Activated CD4-positive, alpha-beta T cell treated with anti-CD3 and anti-CD28 coated beads, Interleukin-2, amount 10 ng/mL, durations not matched to agents 24 days and 14 days (primary cell): ENCODE measurements around the gene VLDLR. TPM values are rescaled to one million over a fixed set of nuclear protein-coding genes. Genes with fewer than 3 reads are reported as not detected.
A peak's percentile ranks its signal among the peaks of the same experiment; 100 is the strongest.

Experiments
- DNase-seq: peaks from one replicate; pipeline ENCODE4 v3.0.0; 2022
- H3K27ac Mint-ChIP-seq: one replicate; pipeline ENCODE4 v1.8.0; 2022; ENCODE audit warnings: mild to moderate bottlenecking, mixed read lengths
- H3K27me3 Mint-ChIP-seq: one replicate; pipeline ENCODE4 v1.8.0; 2022; ENCODE audit warnings: mixed read lengths
- H3K36me3 Mint-ChIP-seq: one replicate; pipeline ENCODE4 v1.8.0; 2022; ENCODE audit warnings: low read depth, mild to moderate bottlenecking, mixed read lengths
- H3K4me1 Mint-ChIP-seq: one replicate; pipeline ENCODE4 v1.8.0; 2021; ENCODE audit warnings: mixed read lengths
- H3K4me3 Mint-ChIP-seq: one replicate; pipeline ENCODE4 v1.8.0; 2022; ENCODE audit warnings: mild to moderate bottlenecking, moderate library complexity, mixed read lengths
- H3K9me3 Mint-ChIP-seq: one replicate; pipeline ENCODE4 v1.8.0; 2021; ENCODE audit warnings: mixed read lengths
- intact Hi-C: fragments of 100-400 bp; cut with micrococcal nuclease; formaldehyde crosslinking; loops from one replicate; pipeline ENCODE4 v1.15.1; 2023
- total RNA-seq: library from RNA; stranded (reverse); gene quantifications from 2 replicates; pipeline ENCODE4 v1.2.3, GENCODE V29; 2022

Gene VLDLR
- 6.4 and 7.3 TPM in 2 replicates for total RNA-seq

- Mint-ChIP-seq H3K36me3 (peaks cover 8% of the 10 kb centered on the region), H3K4me1 (peaks cover 16% of the 10 kb centered on the region), H3K9me3 (peaks cover 6% of the 10 kb centered on the region), H3K4me3 (peak within 1 kb of the TSS; percentile 96), H3K27me3 (peaks cover 45% of the 10 kb centered on the region), H3K27ac (peak within 1 kb of the TSS; percentile 86)
- DNase-seq, result peak; percentile 82
- intact Hi-C loops, result loop anchor here (1.0 to 10.0 kb wide), 8 partner anchors 17 to 745 kb away; partner anchors contain the start of genes PUM3 and SMARCA2
Measured at GRCh38 chr9:2621722-2622460, at the start of gene VLDLR. TSS of gene VLDLR (plus strand) at chr9:2621787. CDS start at chr9:2622190, 403 bp downstream.

- intact Hi-C loops, result no loop called here
- Mint-ChIP-seq H3K9me3 (no peaks in the 10 kb centered on the region), H3K27me3 (peaks cover 7% of the 10 kb centered on the region), H3K27ac (no peak overlapping the region), H3K4me1 (no peaks in the 10 kb centered on the region), H3K4me3 (no peak overlapping the region), H3K36me3 (no peaks in the 10 kb centered on the region)
- no peak for DNase-seq
Measured at GRCh38 chr9:2574203-2574602, 47.4 kb upstream of the VLDLR start.

GRCh38 chr9:2576631-2577030, 45.0 kb upstream of the VLDLR start:
- H3K27ac Mint-ChIP-seq, result no peak overlapping the region

GRCh38 chr9:2583308-2584013, 38.1 kb upstream of the VLDLR start:
- H3K27me3 Mint-ChIP-seq, result peaks cover 6% of the 10 kb centered on the region
- intact Hi-C loops, result no loop called here
- no peak overlapping the region for H3K4me3 Mint-ChIP-seq
- no peak for DNase-seq
- no peaks in the 10 kb centered on the region for H3K36me3 Mint-ChIP-seq
- no peaks in the 10 kb centered on the region for H3K9me3 Mint-ChIP-seq
- H3K4me1 Mint-ChIP-seq, result no peaks in the 10 kb centered on the region
- H3K27ac Mint-ChIP-seq, result no peak overlapping the region

More at GRCh38 chr9:2576631-2577030, 45.0 kb upstream of the VLDLR start:
- DNase-seq, result no peak
- Mint-ChIP-seq H3K27me3 (peaks cover 7% of the 10 kb centered on the region), H3K4me3 (no peak overlapping the region), H3K36me3 (no peaks in the 10 kb centered on the region), H3K9me3 (no peaks in the 10 kb centered on the region), H3K4me1 (no peaks in the 10 kb centered on the region)
- intact Hi-C loops, result no loop called here

- peaks cover 13% of the 10 kb centered on the region for H3K9me3 Mint-ChIP-seq
- H3K27me3 Mint-ChIP-seq, result peaks cover 4% of the 10 kb centered on the region
- H3K4me1 Mint-ChIP-seq, result no peaks in the 10 kb centered on the region
- DNase-seq, result no peak
- no peak overlapping the region for H3K4me3 Mint-ChIP-seq
- H3K27ac Mint-ChIP-seq, result no peak overlapping the region
- H3K36me3 Mint-ChIP-seq, result no peaks in the 10 kb centered on the region
- intact Hi-C loops, result no loop called here
Measured at GRCh38 chr9:2591967-2592366, 29.6 kb upstream of the VLDLR start.

- no peaks in the 10 kb centered on the region for H3K36me3 Mint-ChIP-seq
- intact Hi-C loops, result no loop called here
- no peak overlapping the region for H3K27ac Mint-ChIP-seq
- no peak for DNase-seq
- H3K9me3 Mint-ChIP-seq, result peaks cover 13% of the 10 kb centered on the region
- H3K27me3 Mint-ChIP-seq, result peaks cover 9% of the 10 kb centered on the region
- no peaks in the 10 kb centered on the region for H3K4me1 Mint-ChIP-seq
- no peak overlapping the region for H3K4me3 Mint-ChIP-seq
Measured at GRCh38 chr9:2593744-2594143, 27.8 kb upstream of the VLDLR start.

- intact Hi-C loops, result no loop called here
- Mint-ChIP-seq H3K27ac (no peak overlapping the region), H3K4me1 (no peaks in the 10 kb centered on the region), H3K9me3 (peaks cover 10% of the 10 kb centered on the region), H3K4me3 (no peak overlapping the region), H3K27me3 (peaks cover 17% of the 10 kb centered on the region), H3K36me3 (no peaks in the 10 kb centered on the region)
- DNase-seq, result no peak
Measured at GRCh38 chr9:2595973-2596372, 25.6 kb upstream of the VLDLR start.

GRCh38 chr9:2597483-2597882, 24.1 kb upstream of the VLDLR start:
- intact Hi-C loops, result no loop called here
- Mint-ChIP-seq H3K4me3 (no peak overlapping the region), H3K27ac (no peak overlapping the region), H3K9me3 (peaks cover 6% of the 10 kb centered on the region), H3K27me3 (peaks cover 21% of the 10 kb centered on the region), H3K36me3 (no peaks in the 10 kb centered on the region), H3K4me1 (no peaks in the 10 kb centered on the region)
- DNase-seq, result no peak

GRCh38 chr9:2599896-2600295, 21.7 kb upstream of the VLDLR start:
- Mint-ChIP-seq H3K4me3 (no peak overlapping the region), H3K36me3 (no peaks in the 10 kb centered on the region), H3K27ac (no peak overlapping the region), H3K9me3 (no peaks in the 10 kb centered on the region), H3K4me1 (no peaks in the 10 kb centered on the region), H3K27me3 (peaks cover 25% of the 10 kb centered on the region)
- intact Hi-C loops, result no loop called here
- no peak for DNase-seq

GRCh38 chr9:2600307-2600706, 21.3 kb upstream of the VLDLR start:
- Mint-ChIP-seq H3K9me3 (no peaks in the 10 kb centered on the region), H3K27ac (no peak overlapping the region), H3K4me3 (no peak overlapping the region), H3K4me1 (no peaks in the 10 kb centered on the region), H3K36me3 (no peaks in the 10 kb centered on the region), H3K27me3 (peaks cover 25% of the 10 kb centered on the region)
- intact Hi-C loops, result no loop called here
- DNase-seq, result no peak

GRCh38 chr9:2601785-2602378, 19.7 kb upstream of the VLDLR start:
- Mint-ChIP-seq H3K36me3 (no peaks in the 10 kb centered on the region), H3K9me3 (no peaks in the 10 kb centered on the region), H3K4me3 (no peak overlapping the region), H3K27me3 (peaks cover 31% of the 10 kb centered on the region), H3K27ac (no peak overlapping the region), H3K4me1 (no peaks in the 10 kb centered on the region)
- intact Hi-C loops, result no loop called here
- DNase-seq, result no peak

- Mint-ChIP-seq H3K4me3 (no peak overlapping the region), H3K27ac (no peak overlapping the region), H3K9me3 (no peaks in the 10 kb centered on the region), H3K27me3 (peaks cover 29% of the 10 kb centered on the region), H3K4me1 (no peaks in the 10 kb centered on the region), H3K36me3 (no peaks in the 10 kb centered on the region)
- no peak for DNase-seq
- intact Hi-C loops, result no loop called here
Measured at GRCh38 chr9:2602704-2603116, 18.9 kb upstream of the VLDLR start.

- Mint-ChIP-seq H3K9me3 (no peaks in the 10 kb centered on the region), H3K27ac (no peak overlapping the region), H3K4me1 (no peaks in the 10 kb centered on the region), H3K36me3 (no peaks in the 10 kb centered on the region), H3K27me3 (peaks cover 27% of the 10 kb centered on the region), H3K4me3 (no peak overlapping the region)
- intact Hi-C loops, result no loop called here
- DNase-seq, result no peak
Measured at GRCh38 chr9:2603621-2604020, 18.0 kb upstream of the VLDLR start.

GRCh38 chr9:2605246-2605645, 16.3 kb upstream of the VLDLR start:
- Mint-ChIP-seq H3K36me3 (no peaks in the 10 kb centered on the region), H3K4me3 (no peak overlapping the region), H3K27ac (no peak overlapping the region), H3K9me3 (no peaks in the 10 kb centered on the region), H3K4me1 (no peaks in the 10 kb centered on the region), H3K27me3 (peaks cover 25% of the 10 kb centered on the region)
- no peak for DNase-seq
- intact Hi-C loops, result no loop called here
